Activated T-cell treated with anti-CD3 and anti-CD28 coated beads, Interleukin-2, amount 50 U/mL, for 4 hours (primary cell): ENCODE measurements around the gene KIAA1586. TPM values are rescaled to one million over a fixed set of nuclear protein-coding genes. Genes with fewer than 3 reads are reported as not detected.
"Not testable (repeated sequence)": the region's sequence is repeated elsewhere in the genome, so short reads cannot be mapped to it uniquely, and the experiment has no call there.

Source experiments
- ATAC-seq, 2 donors: fragments of 200-7000 bp; cut with Tn5 transposase; one replicate each; pipeline ENCODE4 v1.10.0; 2021
- DNase-seq: peaks from one replicate; pipeline ENCODE4 v3.0.0-alpha.2; 2020
- H3K27me3 Mint-ChIP-seq: one replicate; pipeline ENCODE4 v1.8.0; 2021; ENCODE audit warnings: low read depth, mixed read lengths
- H3K36me3 Mint-ChIP-seq: one replicate; pipeline ENCODE4 v1.8.0; 2022; ENCODE audit warnings: mixed read lengths; ENCODE audit not compliant: insufficient read depth
- H3K4me1 Mint-ChIP-seq: one replicate; pipeline ENCODE4 v1.8.0; 2021; ENCODE audit warnings: low read depth, mixed read lengths
- H3K4me3 Mint-ChIP-seq: one replicate; pipeline ENCODE4 v1.8.0; 2021; ENCODE audit warnings: mild to moderate bottlenecking, moderate library complexity, mixed read lengths
- H3K9me3 Mint-ChIP-seq: one replicate; pipeline ENCODE4 v1.8.0; 2021; ENCODE audit warnings: mixed read lengths
- total RNA-seq, 3 donors: library from RNA; stranded (reverse); gene quantifications; one replicate each; pipeline ENCODE4 v1.2.1, GENCODE V29; 2021

The KIAA1586 gene
- total RNA-seq, 3 donors from 2014 or later = 13.1 to 15.2 (median 14.2) TPM

- no peaks in the 10 kb centered on the region for H3K4me1 Mint-ChIP-seq
- H3K4me3 Mint-ChIP-seq = no peak overlapping the region
- H3K36me3 Mint-ChIP-seq = peaks cover 2% of the 10 kb centered on the region
- ATAC-seq = no peak
- no peak for DNase-seq
- peaks cover 23% of the 10 kb centered on the region for H3K9me3 Mint-ChIP-seq
- H3K27me3 Mint-ChIP-seq = peaks cover 12% of the 10 kb centered on the region
Observed at GRCh38 chr6:57027301-57027700, 19.2 kb upstream of the KIAA1586 start.

GRCh38 chr6:57029213-57029612 lies 17.3 kb upstream of the KIAA1586 start:
- peaks cover 12% of the 10 kb centered on the region for H3K27me3 Mint-ChIP-seq
- H3K9me3 Mint-ChIP-seq = peaks cover 19% of the 10 kb centered on the region
- no peak overlapping the region for H3K4me3 Mint-ChIP-seq
- DNase-seq = no peak
- ATAC-seq = no peak
- H3K36me3 Mint-ChIP-seq = peaks cover 2% of the 10 kb centered on the region
- no peaks in the 10 kb centered on the region for H3K4me1 Mint-ChIP-seq

- peaks cover 29% of the 10 kb centered on the region for H3K27me3 Mint-ChIP-seq
- DNase-seq (no peak), ATAC-seq (no peak)
- H3K4me1 Mint-ChIP-seq = no peaks in the 10 kb centered on the region
- H3K4me3 Mint-ChIP-seq = no peak overlapping the region
- H3K36me3 Mint-ChIP-seq = no peaks in the 10 kb centered on the region
- H3K9me3 Mint-ChIP-seq = no peaks in the 10 kb centered on the region
Observed at GRCh38 chr6:57033228-57033627, 13.3 kb upstream of the KIAA1586 start.

GRCh38 chr6:57035549-57035948 lies 10.9 kb upstream of the KIAA1586 start:
- no peaks in the 10 kb centered on the region for H3K9me3 Mint-ChIP-seq
- H3K36me3 Mint-ChIP-seq = no peaks in the 10 kb centered on the region
- H3K27me3 Mint-ChIP-seq = peaks cover 36% of the 10 kb centered on the region
- H3K4me3 Mint-ChIP-seq = no peak overlapping the region
- no peaks in the 10 kb centered on the region for H3K4me1 Mint-ChIP-seq
- no peak for ATAC-seq
- DNase-seq = no peak

DNA sequence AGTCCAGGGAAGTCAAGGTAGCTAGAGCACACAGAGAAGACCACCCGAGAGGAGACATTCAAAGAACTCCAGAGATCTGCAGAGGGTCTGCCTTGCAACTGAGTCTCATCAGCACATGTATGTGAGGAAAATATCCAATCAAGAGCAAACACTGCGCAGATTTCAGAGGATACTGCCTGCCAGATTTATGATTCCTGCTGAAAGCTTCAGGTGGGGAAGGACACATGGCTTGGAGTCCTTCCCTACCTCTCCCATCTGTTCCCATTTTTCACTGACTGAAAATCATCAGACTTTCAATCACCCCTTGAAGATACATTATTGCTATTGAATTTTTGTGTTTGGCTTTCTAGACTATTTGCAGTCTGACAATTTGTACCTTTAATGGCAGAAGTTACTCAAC lies 7.6 kb upstream of the KIAA1586 start:
- no peaks in the 10 kb centered on the region for H3K36me3 Mint-ChIP-seq
- no peak for DNase-seq
- no peaks in the 10 kb centered on the region for H3K9me3 Mint-ChIP-seq
- H3K27me3 Mint-ChIP-seq = peaks cover 51% of the 10 kb centered on the region
- no peak overlapping the region for H3K4me3 Mint-ChIP-seq
- ATAC-seq = no peak
- H3K4me1 Mint-ChIP-seq = no peaks in the 10 kb centered on the region

DNA sequence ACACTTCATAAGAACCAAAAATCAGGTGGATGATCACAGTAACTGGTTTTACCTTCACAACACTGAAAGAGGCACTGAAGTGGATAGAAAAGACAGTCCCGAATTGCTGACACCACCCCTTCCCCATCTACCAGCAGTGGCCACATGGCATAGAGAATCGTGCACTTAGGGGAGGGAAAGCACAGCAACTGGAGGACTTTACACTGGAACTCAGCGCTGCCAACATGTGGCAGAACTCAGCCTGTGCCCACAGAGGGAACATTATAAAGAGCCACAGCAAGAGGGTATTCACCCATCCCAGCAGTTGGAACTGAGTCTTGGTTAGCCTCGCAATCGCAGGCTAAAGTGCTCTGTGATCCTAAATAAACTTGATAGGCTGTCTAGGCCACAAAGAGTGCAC lies 6.5 kb upstream of the KIAA1586 start:
- no peak overlapping the region for H3K4me3 Mint-ChIP-seq
- no peak for DNase-seq
- H3K4me1 Mint-ChIP-seq = no peaks in the 10 kb centered on the region
- H3K36me3 Mint-ChIP-seq = no peaks in the 10 kb centered on the region
- ATAC-seq = no peak
- H3K27me3 Mint-ChIP-seq = peaks cover 46% of the 10 kb centered on the region
- no peaks in the 10 kb centered on the region for H3K9me3 Mint-ChIP-seq

DNA sequence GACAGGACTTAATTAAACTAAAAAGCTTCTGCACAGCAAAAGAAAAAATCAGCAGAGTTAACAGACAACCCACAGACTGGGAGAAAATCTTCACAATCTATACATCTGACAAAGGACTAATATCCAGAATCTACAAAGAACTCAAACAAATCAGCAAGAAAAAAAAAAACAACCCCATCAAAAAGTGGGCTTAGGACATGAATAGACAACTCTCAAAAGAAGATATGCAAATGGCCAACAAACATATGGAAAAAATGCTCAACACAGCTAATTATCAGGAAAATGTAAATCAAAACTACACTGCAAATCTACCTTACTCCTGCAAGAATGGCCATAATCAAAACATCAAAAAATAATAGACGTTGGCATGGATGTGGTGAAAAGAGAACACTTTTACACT lies 2.4 kb upstream of the KIAA1586 start:
- Mint-ChIP-seq H3K4me1 (peaks cover 16% of the 10 kb centered on the region), H3K27me3 (peaks cover 29% of the 10 kb centered on the region)
- not testable (repeated sequence) for H3K36me3 Mint-ChIP-seq, DNase-seq, H3K4me3 Mint-ChIP-seq, ATAC-seq, H3K9me3 Mint-ChIP-seq

DNA sequence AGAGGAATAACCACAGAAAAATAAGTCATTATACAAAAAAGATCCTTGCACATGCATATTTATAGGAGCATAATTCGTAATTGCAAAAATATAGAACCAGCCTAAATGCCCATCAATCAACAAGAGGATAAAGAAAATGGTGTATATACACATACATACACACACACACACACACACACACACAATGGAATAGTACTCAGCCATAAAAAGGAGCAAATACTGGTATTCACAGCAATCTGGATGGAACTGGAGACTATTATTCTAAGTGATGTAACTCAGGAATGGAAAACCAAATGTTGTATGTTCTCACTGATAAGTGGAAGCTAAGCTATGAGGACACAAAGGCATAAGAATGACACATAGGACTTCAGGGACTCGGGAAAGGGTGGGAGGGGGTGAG lies 1.9 kb upstream of the KIAA1586 start:
- ATAC-seq = no peak
- Mint-ChIP-seq H3K36me3 (peaks cover 12% of the 10 kb centered on the region), H3K9me3 (no peaks in the 10 kb centered on the region), H3K4me1 (peaks cover 21% of the 10 kb centered on the region), H3K27me3 (peaks cover 24% of the 10 kb centered on the region), H3K4me3 (no peak overlapping the region)
- no peak for DNase-seq

GRCh38 chr6:57047257-57047585 lies 728 bp downstream of the KIAA1586 start:
- not testable (repeated sequence) for H3K4me3 Mint-ChIP-seq, H3K27me3 Mint-ChIP-seq

GRCh38 chr6:57047859-57048258 lies 1.4 kb downstream of the KIAA1586 start:
- Mint-ChIP-seq H3K36me3 (peaks cover 21% of the 10 kb centered on the region), H3K4me3 (peak overlapping the region; percentile 58), H3K4me1 (peaks cover 25% of the 10 kb centered on the region)
- H3K9me3 Mint-ChIP-seq, DNase-seq, ATAC-seq, H3K27me3 Mint-ChIP-seq: not testable (repeated sequence)

More at GRCh38 chr6:57047257-57047585, 728 bp downstream of the KIAA1586 start:
- Mint-ChIP-seq H3K4me1 (peaks cover 25% of the 10 kb centered on the region), H3K36me3 (peaks cover 18% of the 10 kb centered on the region)
- not testable (repeated sequence) for H3K9me3 Mint-ChIP-seq, DNase-seq
- peak; percentile 23 to 34 for ATAC-seq

- Mint-ChIP-seq H3K4me1 (peaks cover 25% of the 10 kb centered on the region), H3K27me3 (no peaks in the 10 kb centered on the region), H3K36me3 (peaks cover 23% of the 10 kb centered on the region), H3K9me3 (no peaks in the 10 kb centered on the region), H3K4me3 (peak overlapping the region; percentile 58)
- no peak for ATAC-seq
- no peak for DNase-seq
Observed at GRCh38 chr6:57048577-57048976, 2.1 kb downstream of the KIAA1586 start.

DNA sequence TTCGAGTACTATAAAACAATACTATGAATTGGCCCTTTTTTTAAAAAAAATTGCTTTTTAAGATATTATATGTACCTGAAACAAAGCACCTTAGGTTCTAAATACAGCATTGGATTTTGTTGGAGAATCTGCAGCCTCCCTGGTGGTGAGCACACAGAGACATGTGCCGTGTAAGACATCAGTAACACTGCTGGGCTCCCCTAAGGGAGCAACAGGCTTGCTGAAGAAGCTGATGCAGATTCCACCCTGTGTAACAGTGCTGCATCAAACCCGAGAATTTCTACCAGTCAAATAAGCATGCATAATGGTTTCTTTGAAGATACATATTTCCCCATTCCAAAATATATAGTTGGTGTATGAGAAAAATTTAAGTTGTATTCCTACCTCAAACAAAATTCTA lies 17.4 kb downstream of the KIAA1586 start:
- ATAC-seq = no peak
- Mint-ChIP-seq H3K9me3 (no peaks in the 10 kb centered on the region), H3K27me3 (no peaks in the 10 kb centered on the region), H3K4me1 (peaks cover 5% of the 10 kb centered on the region), H3K36me3 (peaks cover 30% of the 10 kb centered on the region), H3K4me3 (no peak overlapping the region)
- no peak for DNase-seq

DNA sequence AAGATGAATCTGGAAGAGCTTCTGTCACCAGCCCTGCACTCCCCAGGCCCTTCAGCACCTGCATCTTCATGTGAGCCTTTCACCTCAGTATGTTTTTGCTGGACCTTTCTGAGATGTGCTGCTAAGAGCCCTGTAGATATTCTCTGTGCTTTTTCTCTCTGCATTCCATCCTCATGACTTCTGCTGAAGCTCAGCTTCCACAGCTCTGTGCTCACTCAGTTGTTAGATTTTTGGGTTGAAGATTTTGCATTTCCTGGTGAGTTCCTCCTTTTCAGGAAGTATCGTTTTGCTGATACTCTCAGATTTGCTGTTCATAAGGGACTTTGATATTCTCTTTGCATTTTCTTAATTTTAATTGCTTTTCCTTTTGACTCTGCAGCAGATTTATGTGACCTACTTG lies 18.3 kb downstream of the KIAA1586 start:
- Mint-ChIP-seq H3K4me1 (peaks cover 5% of the 10 kb centered on the region), H3K27me3 (no peaks in the 10 kb centered on the region), H3K36me3 (peaks cover 30% of the 10 kb centered on the region), H3K9me3 (no peaks in the 10 kb centered on the region), H3K4me3 (no peak overlapping the region)
- DNase-seq = no peak
- ATAC-seq = no peak

- no peak overlapping the region for H3K4me3 Mint-ChIP-seq
- peaks cover 5% of the 10 kb centered on the region for H3K4me1 Mint-ChIP-seq
- no peaks in the 10 kb centered on the region for H3K9me3 Mint-ChIP-seq
- DNase-seq (no peak), ATAC-seq (no peak)
- H3K36me3 Mint-ChIP-seq = peaks cover 18% of the 10 kb centered on the region
- H3K27me3 Mint-ChIP-seq = no peaks in the 10 kb centered on the region
Observed at GRCh38 chr6:57068061-57068460, 21.6 kb downstream of the KIAA1586 start.

- no peak for DNase-seq
Observed at GRCh38 chr6:57069228-57069627, 22.7 kb downstream of the KIAA1586 start.

GRCh38 chr6:57069920-57070331 lies 23.4 kb downstream of the KIAA1586 start:
- Mint-ChIP-seq H3K27me3 (no peaks in the 10 kb centered on the region), H3K4me1 (peaks cover 3% of the 10 kb centered on the region), H3K9me3 (no peaks in the 10 kb centered on the region), H3K36me3 (peaks cover 12% of the 10 kb centered on the region), H3K4me3 (no peak overlapping the region)
- ATAC-seq (no peak), DNase-seq (no peak)

More at GRCh38 chr6:57069228-57069627, 22.7 kb downstream of the KIAA1586 start:
- no peak overlapping the region for H3K4me3 Mint-ChIP-seq
- ATAC-seq = no peak
- no peaks in the 10 kb centered on the region for H3K9me3 Mint-ChIP-seq
- peaks cover 18% of the 10 kb centered on the region for H3K36me3 Mint-ChIP-seq
- H3K4me1 Mint-ChIP-seq = peaks cover 5% of the 10 kb centered on the region
- H3K27me3 Mint-ChIP-seq = no peaks in the 10 kb centered on the region
